Chondrocyte (in vitro differentiated cells): ENCODE data around the gene ATP5PO. TPM values are rescaled to one million over a fixed set of nuclear protein-coding genes. Genes with fewer than 3 reads are reported as not detected.

Source experiments
- DNase-seq: peaks from one replicate; pipeline ENCODE4 v3.0.0; 2021; ENCODE audit warnings: mixed read lengths, low spot score
- H3K27ac Mint-ChIP-seq: one replicate; pipeline ENCODE4 v1.8.0; 2021; ENCODE audit warnings: mild to moderate bottlenecking, moderate library complexity, mixed read lengths; ENCODE audit not compliant: unreplicated experiment
- H3K27me3 Mint-ChIP-seq: 2 replicates; pipeline ENCODE4 v1.8.0; 2021; ENCODE audit warnings: low read depth, mixed read lengths
- H3K36me3 Mint-ChIP-seq: 2 replicates; pipeline ENCODE4 v1.8.0; 2021; ENCODE audit warnings: low read depth, mixed read lengths
- H3K4me1 Mint-ChIP-seq: 2 replicates; pipeline ENCODE4 v1.8.0; 2021; ENCODE audit warnings: low read depth, mild to moderate bottlenecking, mixed read lengths
- H3K4me3 Mint-ChIP-seq: one replicate; pipeline ENCODE4 v1.8.0; 2021; ENCODE audit warnings: mild to moderate bottlenecking, moderate library complexity, mixed read lengths; ENCODE audit not compliant: unreplicated experiment
- H3K9me3 Mint-ChIP-seq: 2 replicates; pipeline ENCODE4 v1.8.0; 2021; ENCODE audit warnings: low read depth, mixed read lengths
- total RNA-seq: library from RNA; stranded (reverse); gene quantifications from 3 replicates; pipeline ENCODE4 v1.2.1, GENCODE V29; 2021
- TF ChIP-seq, protein P1 (sequence below): fragments of 200-600 bp; sonication (generic); IDR thresholded peaks from 2 replicates; pipeline ENCODE4 v1.5.0; 2021; ENCODE audit warnings: antibody characterized with exemption, mild to moderate bottlenecking, moderate library complexity

The ATP5PO gene
- total RNA-seq, 1 donor from 2014 or later = 129 TPM

DNA sequence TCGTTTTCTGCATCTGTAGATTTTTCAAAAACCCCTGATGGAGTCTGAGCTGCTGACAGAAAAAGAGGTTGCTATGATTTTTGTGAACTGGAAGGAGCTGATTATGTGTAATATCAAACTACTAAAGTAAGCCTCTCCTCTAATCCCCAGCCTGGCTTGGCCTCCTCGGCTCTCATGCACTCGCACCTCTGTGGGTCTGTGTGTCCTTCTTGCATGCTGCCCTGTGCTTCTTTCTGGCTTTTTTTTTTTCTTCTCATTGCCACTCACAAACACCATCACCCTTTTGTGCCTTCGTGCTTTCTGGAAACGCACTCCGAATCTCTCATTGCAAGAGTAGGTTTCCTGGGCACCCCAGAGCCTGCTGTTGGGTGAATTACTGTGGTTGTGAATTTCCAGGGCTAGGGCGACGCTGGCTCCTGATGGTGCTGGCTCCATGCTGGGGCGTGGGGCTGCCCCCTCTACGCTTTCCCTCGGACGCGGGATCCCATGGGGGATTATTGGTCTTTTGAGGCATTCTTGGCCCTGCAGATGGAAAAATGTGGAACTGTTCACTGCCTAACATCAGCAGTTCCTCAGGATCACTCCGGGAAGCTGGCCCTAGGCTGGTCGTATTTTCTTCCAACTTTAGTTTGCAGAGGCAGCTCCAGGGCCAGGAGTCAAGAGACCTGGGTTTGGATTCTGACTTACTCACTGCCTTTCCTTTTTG, 56.8 kb downstream of the ATP5PO start:
- peak; percentile 15 for DNase-seq
- H3K9me3 Mint-ChIP-seq = no peaks in the 10 kb centered on the region
- H3K4me1 Mint-ChIP-seq = peaks cover 6% of the 10 kb centered on the region
- TF ChIP-seq, protein P1, sequence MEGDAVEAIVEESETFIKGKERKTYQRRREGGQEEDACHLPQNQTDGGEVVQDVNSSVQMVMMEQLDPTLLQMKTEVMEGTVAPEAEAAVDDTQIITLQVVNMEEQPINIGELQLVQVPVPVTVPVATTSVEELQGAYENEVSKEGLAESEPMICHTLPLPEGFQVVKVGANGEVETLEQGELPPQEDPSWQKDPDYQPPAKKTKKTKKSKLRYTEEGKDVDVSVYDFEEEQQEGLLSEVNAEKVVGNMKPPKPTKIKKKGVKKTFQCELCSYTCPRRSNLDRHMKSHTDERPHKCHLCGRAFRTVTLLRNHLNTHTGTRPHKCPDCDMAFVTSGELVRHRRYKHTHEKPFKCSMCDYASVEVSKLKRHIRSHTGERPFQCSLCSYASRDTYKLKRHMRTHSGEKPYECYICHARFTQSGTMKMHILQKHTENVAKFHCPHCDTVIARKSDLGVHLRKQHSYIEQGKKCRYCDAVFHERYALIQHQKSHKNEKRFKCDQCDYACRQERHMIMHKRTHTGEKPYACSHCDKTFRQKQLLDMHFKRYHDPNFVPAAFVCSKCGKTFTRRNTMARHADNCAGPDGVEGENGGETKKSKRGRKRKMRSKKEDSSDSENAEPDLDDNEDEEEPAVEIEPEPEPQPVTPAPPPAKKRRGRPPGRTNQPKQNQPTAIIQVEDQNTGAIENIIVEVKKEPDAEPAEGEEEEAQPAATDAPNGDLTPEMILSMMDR = no peak
- no peaks in the 10 kb centered on the region for H3K36me3 Mint-ChIP-seq
- no peaks in the 10 kb centered on the region for H3K27me3 Mint-ChIP-seq
- no peak overlapping the region for H3K27ac Mint-ChIP-seq
- H3K4me3 Mint-ChIP-seq = no peak overlapping the region

DNA sequence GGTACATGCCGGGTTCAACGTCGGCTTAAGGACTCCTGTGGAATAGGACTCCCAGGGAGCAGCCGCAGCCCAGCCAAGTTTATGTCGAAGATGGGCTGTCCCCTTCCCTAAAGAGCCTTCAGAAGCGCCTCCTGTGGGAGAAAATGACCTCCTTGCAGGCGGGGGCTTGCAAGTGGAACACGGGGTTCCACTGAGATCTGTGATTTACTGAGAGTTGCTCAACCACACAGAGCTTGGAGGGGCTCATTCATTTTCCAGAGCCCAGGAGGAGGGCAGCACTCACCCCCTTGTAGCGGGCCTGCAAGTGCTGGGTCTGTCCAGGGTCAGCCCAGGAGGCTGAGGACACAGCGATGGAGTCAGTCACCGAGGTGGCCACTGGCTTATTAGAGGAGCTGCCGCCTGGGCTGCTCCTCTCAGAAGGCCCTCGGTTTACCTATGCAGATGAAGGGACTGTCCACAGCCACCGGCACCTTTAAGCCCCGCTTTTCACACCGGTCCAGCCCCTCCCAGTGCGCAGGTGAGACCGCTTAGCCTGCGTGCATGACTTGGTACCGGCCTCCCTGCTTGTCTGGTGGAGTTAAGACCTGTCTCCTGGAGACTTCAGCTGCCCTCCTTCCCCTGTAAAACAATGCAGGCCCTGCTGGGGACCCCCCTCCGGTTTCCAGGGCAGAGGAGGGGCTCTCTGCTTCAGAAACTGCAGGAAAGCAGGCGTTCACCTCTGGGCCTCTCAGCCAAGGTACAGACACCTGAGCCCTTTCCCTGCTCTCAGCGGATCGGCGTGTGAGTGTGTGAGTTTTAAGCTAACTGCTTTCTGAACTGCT, 57.5 kb downstream of the ATP5PO start:
- H3K27me3 Mint-ChIP-seq = no peaks in the 10 kb centered on the region
- TF ChIP-seq, protein P1 = no peak
- H3K4me1 Mint-ChIP-seq = peaks cover 13% of the 10 kb centered on the region
- no peaks in the 10 kb centered on the region for H3K36me3 Mint-ChIP-seq
- peak; percentile 64 for DNase-seq
- H3K9me3 Mint-ChIP-seq = no peaks in the 10 kb centered on the region
- no peak overlapping the region for H3K4me3 Mint-ChIP-seq
- H3K27ac Mint-ChIP-seq = no peak overlapping the region

DNA sequence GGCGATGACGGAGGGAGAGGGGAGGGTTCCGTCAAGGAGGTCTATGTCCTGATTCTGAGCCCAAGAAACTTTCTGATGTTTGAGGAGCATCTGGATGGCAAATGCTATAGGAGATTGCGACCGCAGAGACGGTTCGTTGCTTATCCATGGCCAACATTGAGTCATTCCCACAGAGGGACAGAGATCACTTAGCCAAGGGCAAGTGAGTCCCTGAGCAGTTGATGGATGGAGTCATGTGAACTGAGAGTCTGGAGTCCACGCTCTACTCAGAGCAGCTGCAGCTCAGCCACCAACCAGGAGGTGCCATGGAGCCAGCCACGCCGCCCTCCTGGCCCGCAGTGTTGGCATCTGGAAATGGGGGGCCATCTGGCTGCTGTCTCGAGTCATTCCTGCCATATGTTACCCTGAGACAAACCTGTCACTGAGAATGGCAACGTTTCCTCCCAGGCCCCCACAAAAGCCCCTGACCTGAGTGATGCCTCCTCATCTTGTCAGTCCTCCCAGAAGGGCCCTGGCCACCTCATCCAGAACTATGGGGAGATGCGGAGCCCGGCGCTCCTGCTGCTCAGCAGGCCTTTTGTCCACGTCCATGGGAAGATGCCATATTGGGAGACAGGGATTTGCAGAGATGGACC, 58.6 kb downstream of the ATP5PO start:
- Mint-ChIP-seq H3K4me3 (no peak overlapping the region), H3K27me3 (no peaks in the 10 kb centered on the region), H3K36me3 (no peaks in the 10 kb centered on the region), H3K4me1 (peaks cover 21% of the 10 kb centered on the region), H3K27ac (no peak overlapping the region), H3K9me3 (no peaks in the 10 kb centered on the region)
- peak; percentile 41 for DNase-seq
- TF ChIP-seq, protein P1 = no peak

DNA sequence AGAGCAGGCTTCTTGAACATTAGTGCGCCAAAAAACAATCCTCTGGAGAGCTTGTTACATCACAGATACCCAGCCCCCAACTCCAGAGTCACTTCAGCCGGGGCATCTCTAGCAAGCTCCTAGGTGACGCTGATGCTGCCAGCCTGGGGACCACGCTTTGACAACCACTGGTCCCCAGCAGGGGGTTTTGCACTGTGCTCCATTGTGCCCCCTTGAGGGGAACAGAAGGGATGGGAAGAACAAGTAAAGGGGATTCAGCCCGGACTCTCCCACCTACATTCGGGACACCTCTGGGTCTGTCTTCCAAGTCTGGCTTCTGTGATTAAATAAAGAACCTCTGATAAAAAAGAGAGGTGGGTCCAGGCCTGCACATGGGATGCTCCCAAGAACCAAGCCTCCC, 60.4 kb downstream of the ATP5PO start:
- H3K36me3 Mint-ChIP-seq = no peaks in the 10 kb centered on the region

More for the DNA sequence above, 60.4 kb downstream of the ATP5PO start:
- TF ChIP-seq, protein P1 = no peak
- no peaks in the 10 kb centered on the region for H3K9me3 Mint-ChIP-seq
- DNase-seq = peak; percentile 61
- no peak overlapping the region for H3K27ac Mint-ChIP-seq
- H3K4me1 Mint-ChIP-seq = peaks cover 26% of the 10 kb centered on the region
- no peaks in the 10 kb centered on the region for H3K27me3 Mint-ChIP-seq
- no peak overlapping the region for H3K4me3 Mint-ChIP-seq
